Nephron progenitor cell (in vitro differentiated cells): ENCODE measurements around the gene CDHR2.
A peak's percentile ranks its signal among the peaks of the same experiment; 100 is the strongest.

Experiments used
- DNase-seq: peaks from one replicate; pipeline ENCODE4 v3.0.0; 2021
- H3K27ac Mint-ChIP-seq: 2 replicates; pipeline ENCODE4 v1.8.0; 2021; ENCODE audit warnings: mild to moderate bottlenecking, moderate library complexity, mixed read lengths
- H3K27me3 Mint-ChIP-seq: 2 replicates; pipeline ENCODE4 v1.8.0; 2021; ENCODE audit warnings: mild to moderate bottlenecking, low read depth, mixed read lengths; ENCODE audit not compliant: poor library complexity
- H3K36me3 Mint-ChIP-seq: 2 replicates; pipeline ENCODE4 v1.8.0; 2021; ENCODE audit warnings: low read depth, mixed read lengths
- H3K4me1 Mint-ChIP-seq: 2 replicates; pipeline ENCODE4 v1.8.0; 2021; ENCODE audit warnings: mixed read lengths
- H3K4me3 Mint-ChIP-seq: 2 replicates; pipeline ENCODE4 v1.8.0; 2021; ENCODE audit warnings: mild to moderate bottlenecking, moderate library complexity, mixed read lengths
- H3K9me3 Mint-ChIP-seq: 2 replicates; pipeline ENCODE4 v1.8.0; 2021; ENCODE audit warnings: mild to moderate bottlenecking, moderate library complexity, mixed read lengths
- CTCF ChIP-seq: fragments of 200-600 bp; sonication (generic); IDR thresholded peaks from 2 replicates; pipeline ENCODE4 v1.5.0; 2021; ENCODE audit warnings: antibody characterized with exemption

The CDHR2 gene

GRCh38 chr5:176519810-176520720 is 29.1 kb upstream of the CDHR2 start:
- H3K9me3 Mint-ChIP-seq, result no peaks in the 10 kb centered on the region
- no peak overlapping the region for H3K27ac Mint-ChIP-seq
- no peak overlapping the region for H3K4me3 Mint-ChIP-seq
- TF ChIP-seq CTCF, result no peak
- peaks cover 7% of the 10 kb centered on the region for H3K4me1 Mint-ChIP-seq
- H3K27me3 Mint-ChIP-seq, result peaks cover 4% of the 10 kb centered on the region
- H3K36me3 Mint-ChIP-seq, result peaks cover 2% of the 10 kb centered on the region
- no peak for DNase-seq

- DNase-seq, result no peak
These were observed 27.9 kb upstream of the CDHR2 start for GRCh38 chr5:176521286-176521685.

GRCh38 chr5:176521699-176522263 is 27.4 kb upstream of the CDHR2 start:
- peaks cover 14% of the 10 kb centered on the region for H3K36me3 Mint-ChIP-seq
- no peak overlapping the region for H3K4me3 Mint-ChIP-seq
- H3K27ac Mint-ChIP-seq, result no peak overlapping the region
- peaks cover 5% of the 10 kb centered on the region for H3K4me1 Mint-ChIP-seq
- no peak for DNase-seq
- peaks cover 4% of the 10 kb centered on the region for H3K27me3 Mint-ChIP-seq
- no peaks in the 10 kb centered on the region for H3K9me3 Mint-ChIP-seq
- TF ChIP-seq CTCF, result no peak

More at GRCh38 chr5:176521286-176521685, 27.9 kb upstream of the CDHR2 start:
- Mint-ChIP-seq H3K36me3 (peaks cover 10% of the 10 kb centered on the region), H3K4me1 (peaks cover 7% of the 10 kb centered on the region), H3K27me3 (peaks cover 4% of the 10 kb centered on the region), H3K27ac (no peak overlapping the region), H3K4me3 (no peak overlapping the region), H3K9me3 (no peaks in the 10 kb centered on the region)
- TF ChIP-seq CTCF, result no peak

GRCh38 chr5:176524138-176524537 is 25.0 kb upstream of the CDHR2 start:
- no peak for DNase-seq
- peaks cover 20% of the 10 kb centered on the region for H3K36me3 Mint-ChIP-seq
- H3K9me3 Mint-ChIP-seq, result no peaks in the 10 kb centered on the region
- TF ChIP-seq CTCF, result no peak
- H3K27me3 Mint-ChIP-seq, result peaks cover 4% of the 10 kb centered on the region
- H3K4me3 Mint-ChIP-seq, result no peak overlapping the region
- H3K4me1 Mint-ChIP-seq, result no peaks in the 10 kb centered on the region
- H3K27ac Mint-ChIP-seq, result no peak overlapping the region

GRCh38 chr5:176524987-176525386 is 24.2 kb upstream of the CDHR2 start:
- H3K4me3 Mint-ChIP-seq, result no peak overlapping the region
- no peaks in the 10 kb centered on the region for H3K9me3 Mint-ChIP-seq
- no peak for DNase-seq
- H3K36me3 Mint-ChIP-seq, result peaks cover 20% of the 10 kb centered on the region
- H3K27ac Mint-ChIP-seq, result peak overlapping the region; percentile 48
- H3K27me3 Mint-ChIP-seq, result peaks cover 4% of the 10 kb centered on the region
- no peak for TF ChIP-seq CTCF
- no peaks in the 10 kb centered on the region for H3K4me1 Mint-ChIP-seq
